NCI-H2171 (cell line): ENCODE results near the gene DENND2A.

ENCODE experiments used
- DNase-seq: peaks from one replicate; lab custom pipeline; 2025; lab: John Stamatoyannopoulos, UW

DENND2A gene

DNA sequence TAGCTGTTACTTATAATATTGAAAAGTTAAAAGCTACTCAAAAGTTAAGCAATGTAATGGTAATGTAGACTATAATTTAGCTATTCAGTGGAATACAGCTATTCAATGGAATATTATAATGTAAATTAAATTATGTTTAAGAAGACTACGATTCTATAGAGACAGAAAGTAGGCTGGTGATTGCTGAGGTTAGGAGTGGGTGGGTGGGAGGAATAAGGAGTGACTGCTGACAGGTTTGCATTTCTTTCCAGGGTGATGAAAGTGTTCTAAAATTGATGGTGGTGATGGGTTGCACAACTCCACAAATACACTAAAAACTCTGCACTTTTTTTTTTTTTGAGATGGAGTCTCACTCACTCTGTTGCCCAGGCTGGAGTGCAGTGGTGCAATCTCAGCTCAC, 21.4 kb downstream of the DENND2A start:
- no peak for DNase-seq

DNA sequence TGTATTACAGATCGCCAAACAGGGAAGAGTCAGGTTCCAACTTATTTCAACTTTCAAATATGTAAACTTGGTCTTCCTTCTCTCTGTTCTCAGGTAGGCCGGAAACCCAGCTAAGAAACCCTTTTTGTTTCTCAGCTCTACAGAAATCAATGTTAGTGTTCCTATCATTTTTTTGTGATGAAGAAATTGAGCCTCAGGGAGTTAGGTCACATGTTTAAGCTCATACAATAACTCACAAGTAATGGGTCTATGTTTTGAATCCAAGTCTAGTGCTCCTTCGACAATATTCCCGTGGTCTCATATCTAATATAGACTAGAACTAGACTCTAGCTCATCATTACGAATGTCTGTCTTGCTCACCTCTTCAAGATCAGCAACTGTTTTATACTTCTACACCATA, 22.3 kb downstream of the DENND2A start:
- DNase-seq = no peak

DNA sequence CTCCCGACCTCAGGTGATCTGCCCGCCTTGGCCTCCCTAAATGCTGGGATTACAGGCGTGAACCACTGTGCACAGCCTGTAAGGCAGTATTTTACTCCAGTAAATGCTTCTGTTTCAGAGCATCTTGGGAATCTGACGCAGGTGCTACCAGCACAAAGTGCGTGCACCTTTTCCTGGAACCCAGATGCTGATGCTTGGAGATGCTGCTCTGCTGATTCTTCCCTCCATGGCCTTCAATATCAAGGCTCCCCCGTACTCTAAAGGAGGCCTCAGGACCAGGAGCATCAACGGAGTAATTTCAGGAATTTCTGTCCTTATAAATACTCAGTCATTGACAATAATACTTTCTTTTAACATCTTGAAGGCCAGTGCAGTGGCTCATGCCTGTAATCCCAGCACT, 23.5 kb downstream of the DENND2A start:
- DNase-seq = no peak

DNA sequence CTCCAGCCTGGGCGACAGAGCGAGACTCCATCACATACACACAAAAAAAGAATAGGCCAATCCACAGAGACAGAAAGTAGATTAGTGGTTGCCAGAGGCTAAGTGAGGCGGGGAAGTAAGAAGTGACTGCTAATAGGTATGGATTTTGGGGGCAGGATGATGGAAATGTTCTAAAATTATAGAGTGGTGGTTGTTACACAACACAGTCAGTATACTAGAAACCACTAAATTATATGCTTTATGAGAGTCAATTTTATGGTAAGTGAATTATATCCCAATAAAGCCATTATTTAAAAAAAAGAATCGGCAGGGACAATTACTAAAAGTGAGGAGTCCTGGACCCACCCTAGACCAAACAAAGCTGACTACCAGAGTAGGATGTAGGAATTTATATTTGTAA, 24.3 kb downstream of the DENND2A start:
- no peak for DNase-seq

DNA sequence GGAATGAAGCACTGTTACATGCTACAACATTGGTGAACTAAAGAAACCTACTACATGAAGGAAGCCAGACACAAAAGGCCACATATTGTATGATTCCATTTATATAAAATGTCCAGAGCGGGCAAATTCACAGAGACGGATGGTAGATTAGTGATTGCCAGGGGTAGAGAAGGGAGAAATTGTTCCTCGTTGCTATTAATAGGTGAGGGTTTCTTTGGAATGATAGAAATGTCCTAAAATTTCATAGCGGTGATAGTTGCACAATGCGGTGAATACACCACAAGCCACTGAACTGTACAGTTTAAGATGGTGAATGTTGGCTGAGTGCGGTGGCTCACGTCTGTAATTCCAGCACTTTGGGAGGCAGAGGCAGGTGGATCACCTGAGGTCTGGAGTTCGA, 29.0 kb downstream of the DENND2A start:
- no peak for DNase-seq

DNA sequence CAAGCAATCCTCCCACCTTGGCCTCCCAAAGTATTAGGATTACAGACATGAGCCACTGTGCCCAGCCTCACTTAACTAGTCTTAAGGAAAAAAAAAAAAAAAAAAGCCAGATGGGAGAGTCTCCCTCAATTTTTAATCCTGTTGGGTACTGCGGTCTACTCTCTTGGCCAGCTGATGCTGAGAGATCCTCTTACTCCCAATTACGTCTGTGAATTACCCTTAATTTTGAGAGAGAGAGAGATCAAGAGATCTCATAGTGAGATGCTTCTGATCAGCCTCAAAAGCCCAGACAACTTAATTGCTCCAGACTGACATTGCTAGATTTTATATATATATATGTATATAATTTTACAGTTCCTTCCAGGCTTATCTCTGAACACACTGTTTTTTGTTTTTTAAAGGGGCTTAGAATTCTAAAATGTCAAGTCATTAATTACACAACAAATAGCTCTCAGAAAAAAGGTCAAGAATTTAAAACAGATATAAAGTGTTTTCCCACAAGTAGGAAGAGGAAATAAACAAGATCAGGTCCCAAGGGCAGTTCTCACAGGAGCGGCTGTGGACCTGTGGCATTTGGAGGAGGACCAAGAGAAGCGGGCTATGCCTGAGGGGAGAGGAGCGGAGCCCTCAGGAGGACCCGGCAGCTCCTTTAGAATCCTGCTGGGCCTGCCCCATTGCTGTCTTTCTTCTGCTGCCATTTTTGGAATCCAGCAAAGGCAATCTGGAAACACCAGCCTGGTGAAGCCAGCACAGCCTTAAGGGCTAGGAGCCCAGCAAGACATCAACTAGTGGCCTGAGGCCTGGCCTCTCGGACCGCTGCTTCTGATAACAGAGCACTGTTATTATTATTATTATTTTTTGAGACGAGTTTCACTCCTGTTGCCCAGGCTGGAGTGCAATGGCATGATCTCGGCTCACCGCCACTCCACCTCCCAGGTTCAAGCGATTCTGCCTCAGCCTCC, 30.1 kb downstream of the DENND2A start:
- DNase-seq = no peak

DNA sequence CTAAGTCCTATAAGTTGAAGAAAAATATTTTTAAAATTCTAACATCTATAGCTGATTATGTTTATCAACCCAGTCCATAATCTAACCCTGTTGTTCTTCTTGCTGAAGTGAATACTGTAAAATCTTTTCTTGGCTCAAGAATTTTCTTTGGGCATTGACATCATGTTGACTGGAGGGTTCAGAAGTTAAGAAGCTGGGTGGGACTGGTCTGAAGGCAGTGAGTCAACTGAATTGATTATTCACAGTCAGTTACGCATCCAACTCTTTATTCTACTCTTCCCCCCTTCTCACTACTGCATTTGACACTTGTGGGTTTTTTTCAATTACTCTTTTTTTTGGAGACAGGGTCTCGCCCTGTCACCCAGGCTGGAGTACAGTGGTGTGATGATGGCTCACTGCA, 31.0 kb downstream of the DENND2A start:
- DNase-seq = no peak

DNA sequence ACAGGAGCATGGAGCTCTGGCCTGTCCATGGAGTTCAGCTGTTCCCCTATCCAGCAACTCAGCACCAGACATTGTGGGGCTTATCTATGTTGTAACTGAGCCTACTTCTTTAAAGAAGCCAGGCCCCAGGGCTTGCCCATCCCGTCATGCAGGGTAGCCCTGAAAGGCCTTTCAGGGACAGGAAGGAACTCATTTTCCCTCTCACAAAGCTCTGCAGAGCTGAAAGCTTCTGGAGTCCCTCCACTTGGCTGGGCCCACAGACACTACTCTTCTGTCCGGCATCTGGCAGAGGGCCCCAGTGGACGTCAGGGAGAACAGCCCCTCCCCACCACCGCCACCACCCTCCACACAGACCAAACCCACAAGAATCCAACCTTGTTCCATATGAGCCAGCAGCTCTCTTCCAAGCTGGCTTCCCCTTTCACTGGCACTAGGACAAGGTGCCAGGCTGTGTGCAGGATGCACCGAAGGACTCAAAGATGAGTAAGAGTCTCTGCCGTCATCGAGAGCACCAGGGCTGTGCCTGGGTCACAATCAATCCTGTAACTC, 33.1 kb downstream of the DENND2A start:
- DNase-seq = no peak

DNA sequence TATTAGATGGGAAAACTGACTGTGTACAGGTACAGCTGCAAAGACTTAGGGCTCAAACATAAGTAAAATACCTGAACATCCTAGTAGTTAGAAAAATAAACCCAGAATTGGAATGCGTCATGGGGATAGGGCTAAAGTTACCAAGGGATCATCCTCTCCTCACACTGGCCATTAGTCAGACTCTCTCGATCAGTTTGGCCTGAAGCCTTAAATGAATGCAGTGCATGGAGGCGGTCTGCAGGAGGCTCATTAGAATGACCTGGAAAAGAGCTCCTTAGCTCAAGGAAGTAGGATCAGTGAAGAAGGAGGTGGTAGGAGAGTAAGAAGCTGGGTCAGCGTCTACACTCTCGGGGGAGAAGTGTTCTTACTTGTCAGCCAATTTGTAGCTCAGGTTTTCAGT, 35.3 kb downstream of the DENND2A start:
- DNase-seq = no peak

DNA sequence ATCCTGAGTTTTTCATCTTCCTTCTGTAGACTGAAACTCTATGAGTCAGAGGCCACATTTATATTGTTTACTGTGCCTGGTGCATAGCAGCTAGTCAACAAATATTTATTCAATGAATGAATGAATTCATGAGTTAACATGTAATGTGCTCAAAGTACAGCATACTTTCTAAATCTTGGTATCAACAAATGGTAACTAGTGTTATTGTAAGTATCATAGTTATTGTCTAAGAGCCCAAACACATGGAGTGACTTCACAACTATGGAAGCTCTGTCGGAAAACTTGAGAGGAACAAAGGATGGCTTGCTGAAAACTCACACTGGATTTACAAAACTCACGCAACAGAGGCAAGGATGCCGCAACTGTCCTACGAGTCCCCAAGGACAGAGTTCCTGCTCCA, 35.9 kb downstream of the DENND2A start:
- no peak for DNase-seq

DNA sequence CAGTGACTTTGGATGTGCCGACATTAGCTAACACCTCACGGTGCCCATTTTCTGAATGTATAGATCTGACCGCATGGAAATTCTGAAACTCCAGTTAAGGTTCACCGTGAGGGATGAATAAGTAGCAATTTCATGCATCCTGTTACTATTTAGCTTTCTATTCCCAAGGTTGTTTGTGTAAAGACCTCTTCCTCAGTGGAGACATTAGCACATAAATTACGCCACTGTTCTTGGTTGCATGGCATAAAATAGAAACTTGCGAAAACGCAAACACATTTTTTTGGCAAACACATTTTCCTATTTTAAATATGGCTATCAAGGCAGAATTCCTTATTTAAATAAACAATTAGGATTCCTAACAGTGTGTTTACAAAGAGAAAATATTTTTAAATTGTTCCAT, 36.5 kb downstream of the DENND2A start:
- DNase-seq = no peak

DNA sequence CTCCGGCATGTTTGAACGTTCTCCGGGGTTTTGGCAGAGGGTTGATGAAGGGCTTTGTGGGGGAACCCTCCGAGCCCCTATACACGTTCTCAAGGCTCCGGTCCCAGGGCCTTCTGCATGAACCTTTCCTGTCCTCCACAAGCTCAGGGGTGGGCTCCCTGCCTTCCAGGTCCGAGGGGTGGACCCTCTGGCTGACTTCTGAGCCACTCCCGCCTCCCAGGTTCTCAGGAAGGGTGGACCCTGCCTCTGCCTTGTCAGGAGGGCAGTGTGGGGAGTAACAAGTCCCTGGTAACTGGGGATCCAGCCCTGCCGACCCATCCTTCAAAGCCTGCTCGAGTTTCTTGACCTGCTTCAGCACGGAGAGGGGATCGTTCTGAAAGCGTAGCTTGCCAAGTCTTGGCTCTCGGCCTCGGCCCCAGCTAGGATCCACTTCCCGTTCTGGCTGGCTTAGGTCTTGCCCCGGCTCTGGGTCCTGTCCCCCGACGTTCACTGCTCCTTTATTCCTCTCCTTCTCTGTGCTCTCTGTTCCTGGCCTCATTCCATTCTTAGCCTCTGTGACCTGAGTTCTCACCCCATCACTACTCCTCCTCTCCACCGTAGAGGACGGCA, 38.9 kb downstream of the DENND2A start:
- no peak for DNase-seq

DNA sequence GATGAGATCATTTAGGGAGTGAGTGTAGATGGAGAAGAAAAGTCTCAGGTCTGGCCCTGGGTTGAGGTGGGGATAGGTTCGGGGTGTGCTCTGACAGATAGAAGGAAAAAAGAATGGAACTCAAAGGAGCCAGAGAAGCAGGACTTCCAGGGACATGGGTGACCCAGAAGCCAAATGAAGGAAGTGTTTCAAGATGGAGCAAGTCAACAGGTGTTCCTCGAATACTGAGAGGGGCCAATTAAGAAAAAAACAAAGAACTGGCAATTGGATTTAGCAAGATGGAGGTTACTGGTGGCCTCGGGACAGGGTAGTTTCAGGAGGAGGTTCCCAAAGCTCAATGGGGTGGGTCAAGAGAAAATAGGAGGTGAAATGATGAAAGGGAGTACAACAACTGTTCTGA, 40.3 kb downstream of the DENND2A start:
- DNase-seq = no peak

DNA sequence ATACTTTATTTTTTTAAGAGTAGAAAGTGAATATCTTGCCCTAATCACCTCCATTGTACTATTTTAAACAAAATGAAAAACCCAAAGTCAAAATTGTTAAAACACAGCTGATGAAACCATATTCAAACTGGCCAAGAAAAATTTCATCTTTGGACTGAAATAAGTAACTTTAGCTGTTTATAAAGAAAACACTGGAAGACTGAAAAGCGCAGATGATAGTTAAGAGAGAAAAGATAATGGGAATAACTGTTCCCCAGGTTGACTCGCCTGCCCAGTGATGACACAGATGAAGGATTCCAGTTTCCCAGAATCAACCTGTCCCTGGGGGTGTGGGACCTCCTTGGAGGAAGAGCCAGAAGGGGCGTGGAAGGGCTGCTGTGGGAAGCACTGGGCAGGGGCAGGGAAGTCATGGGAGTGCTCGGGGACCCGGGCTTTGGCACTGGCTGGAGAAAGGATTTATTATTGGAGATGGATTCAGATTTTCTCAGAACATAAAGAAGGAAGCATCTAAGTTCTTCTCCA, 43.1 kb downstream of the DENND2A start:
- DNase-seq = no peak

DNA sequence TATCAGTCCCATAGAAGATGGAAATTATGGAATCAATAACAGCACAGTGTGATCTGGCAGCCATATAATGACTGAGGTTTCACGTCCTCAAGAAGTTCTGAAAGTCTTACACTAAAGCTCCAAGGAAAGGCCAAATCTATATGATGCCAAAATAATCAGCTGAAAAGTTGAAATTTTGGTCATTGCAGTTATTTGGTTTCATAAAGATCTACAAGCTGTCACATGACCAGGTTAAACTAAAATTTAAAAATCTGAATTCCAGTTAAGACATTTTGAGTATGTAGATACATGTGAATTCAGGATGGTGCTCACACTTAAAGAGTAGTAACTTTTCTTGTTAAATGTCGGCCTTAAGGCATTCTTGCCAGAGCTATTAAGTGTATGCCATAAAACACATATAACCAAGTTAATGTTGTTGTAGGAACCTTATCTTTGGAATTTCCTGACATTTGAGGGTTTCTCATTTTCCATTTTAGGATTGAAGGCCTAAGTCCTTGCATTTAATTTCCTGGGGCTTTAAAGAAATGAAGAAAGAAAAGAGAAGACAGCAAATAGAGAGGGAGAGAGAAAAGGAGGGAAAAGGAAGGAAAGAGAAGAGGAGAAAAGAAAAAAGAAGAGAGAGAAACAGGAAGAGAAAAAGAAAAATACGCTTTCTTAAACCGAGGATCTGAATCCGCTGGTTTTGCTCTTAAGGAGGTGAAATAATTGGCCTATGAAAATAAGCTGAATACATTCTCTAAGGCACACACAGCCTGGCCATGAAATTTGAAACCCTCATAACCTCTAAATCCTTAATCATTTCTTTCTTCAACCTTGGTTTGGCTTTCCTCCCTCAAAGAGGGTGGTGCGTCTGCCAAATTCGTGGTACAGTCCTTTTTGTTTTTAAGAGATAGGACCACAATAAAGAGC, 43.8 kb downstream of the DENND2A start:
- no peak for DNase-seq

DNA sequence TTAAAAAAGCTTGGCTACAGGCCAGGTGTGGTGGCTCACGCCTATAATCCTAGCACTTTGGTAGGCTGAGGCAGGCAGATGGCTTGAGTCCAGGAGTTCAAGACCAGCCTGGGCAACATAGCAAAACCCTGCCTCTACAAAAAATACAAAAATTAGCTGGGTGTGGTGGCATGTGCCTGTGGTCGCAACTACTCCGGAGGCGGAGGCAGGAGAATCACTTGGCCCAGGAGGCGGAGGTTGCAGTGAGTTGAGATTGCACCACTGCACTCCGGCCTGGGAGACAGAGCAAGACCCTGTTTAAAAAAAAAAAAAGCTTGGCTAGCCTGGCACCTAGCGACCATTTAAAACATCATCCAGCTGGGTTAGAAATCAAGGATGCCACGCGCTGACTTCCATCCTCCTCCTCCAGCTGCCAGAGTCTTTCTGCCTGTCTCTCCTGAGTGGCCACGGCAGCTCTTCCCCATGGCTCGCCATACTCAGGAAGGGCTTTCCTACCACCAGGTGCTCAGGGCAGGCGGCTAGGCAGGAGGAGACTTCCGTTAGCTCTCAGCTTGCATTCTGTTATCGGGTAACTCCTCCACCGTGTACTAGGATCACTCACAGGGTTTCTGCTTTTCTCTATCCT, 45.0 kb downstream of the DENND2A start:
- no peak for DNase-seq

DNA sequence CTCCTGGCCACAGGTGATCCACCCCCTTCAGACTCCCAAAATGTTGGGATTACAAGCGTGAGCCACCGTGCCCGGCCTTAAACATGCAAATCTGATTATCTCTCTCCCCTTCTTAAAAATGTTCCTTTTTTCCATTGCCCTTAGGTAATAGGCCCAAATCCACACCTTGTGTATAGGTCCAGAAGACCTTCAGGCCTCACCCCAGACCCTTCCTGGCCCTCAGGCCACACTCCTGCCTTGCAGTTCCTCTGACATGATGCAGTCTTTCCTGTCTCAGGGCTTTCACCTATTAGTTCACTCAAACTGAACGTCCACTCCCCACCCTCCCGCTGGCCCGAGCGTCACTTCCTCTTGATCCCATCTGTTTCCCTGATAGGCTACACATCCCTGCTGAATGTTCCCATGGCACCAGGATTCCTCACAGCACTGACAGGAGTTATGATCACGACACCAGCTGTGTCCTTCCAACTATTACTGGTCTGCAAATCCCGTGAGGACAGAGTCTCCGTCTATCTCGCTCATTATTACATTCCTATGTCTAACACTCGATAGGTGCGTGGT, 46.4 kb downstream of the DENND2A start:
- no peak for DNase-seq

DNA sequence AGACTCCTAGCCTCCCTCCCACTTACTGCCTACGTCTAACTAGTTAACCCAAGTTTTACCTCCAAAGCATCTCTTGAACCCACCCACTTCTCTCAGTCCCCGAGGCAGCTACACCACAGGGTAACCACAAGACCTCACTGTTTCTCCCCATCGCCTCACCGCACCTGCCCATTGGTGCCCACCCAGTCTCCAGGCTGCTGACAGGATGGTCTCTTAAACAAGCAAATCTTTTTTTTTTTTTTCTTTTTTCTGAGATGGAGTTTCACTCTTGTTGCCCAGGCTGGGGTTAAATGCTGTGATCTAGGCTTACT, 47.0 kb downstream of the DENND2A start:
- DNase-seq = no peak

DNA sequence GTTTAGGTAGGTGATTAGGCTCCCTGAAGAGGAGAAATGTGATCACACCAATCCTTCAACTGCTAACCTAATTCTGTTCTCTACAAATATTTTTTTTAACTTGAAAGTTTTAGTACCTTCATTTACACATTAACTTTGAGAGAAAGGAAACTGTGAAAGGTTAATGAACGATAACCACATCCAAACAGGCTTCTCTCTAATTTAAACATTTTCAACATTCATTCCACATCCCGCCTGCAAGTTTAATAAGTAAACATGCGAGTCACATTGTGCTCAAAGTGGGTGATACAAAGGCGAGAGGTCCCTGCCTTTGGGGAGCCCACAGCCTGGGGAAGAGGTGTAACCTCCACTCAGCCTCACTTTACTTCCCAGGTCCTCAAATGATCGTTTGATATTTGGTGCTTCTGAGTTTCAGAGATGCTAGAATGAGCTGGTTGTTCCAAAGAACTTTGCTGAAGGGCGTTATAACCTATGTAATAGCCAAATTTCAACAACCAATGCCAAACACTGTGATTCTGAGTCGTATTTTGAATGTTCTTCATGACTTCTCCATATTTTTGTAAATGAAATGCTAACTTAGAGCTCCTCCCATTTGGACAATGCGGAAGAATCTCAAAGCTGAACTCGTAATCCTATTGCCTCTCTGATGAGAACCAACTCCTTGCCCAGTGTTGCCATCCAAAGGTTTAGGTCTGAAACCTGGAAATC, 47.5 kb downstream of the DENND2A start:
- DNase-seq = no peak

DNA sequence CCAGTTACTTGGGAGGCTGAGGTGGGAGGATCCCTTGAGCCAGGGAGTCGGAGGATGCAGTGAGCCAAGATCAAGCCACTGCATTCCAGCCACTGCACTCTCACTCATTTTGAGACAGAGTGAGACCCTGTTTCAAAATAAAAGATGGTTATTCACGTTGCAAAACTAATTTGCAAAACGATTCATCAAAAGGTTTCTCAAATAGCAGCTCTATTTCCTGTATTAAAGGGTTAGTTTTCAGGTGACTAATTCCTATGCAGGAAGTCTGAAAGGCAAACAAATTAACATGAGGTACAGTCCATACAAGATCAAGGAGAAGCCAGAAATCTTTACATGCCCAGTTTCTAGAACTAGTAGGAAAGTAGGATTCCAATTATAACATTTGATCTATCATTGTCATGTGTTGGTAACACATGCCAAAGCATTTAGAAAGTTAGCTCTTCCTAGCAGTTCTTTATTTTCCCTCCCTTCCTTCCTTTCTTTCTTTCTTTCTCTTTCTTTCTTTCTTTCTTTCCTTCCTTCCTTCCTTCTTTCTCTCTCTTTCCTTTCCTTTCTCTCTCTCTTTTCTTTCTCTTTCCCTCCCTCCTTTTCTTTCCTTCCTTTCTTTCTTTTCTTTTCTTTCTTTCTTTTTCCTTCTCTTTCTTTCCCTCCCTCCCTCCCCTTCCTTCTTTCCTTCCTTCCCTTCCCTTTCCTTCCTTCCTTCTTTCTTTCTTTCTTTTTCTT, 49.3 kb downstream of the DENND2A start:
- DNase-seq = no peak
